Ecto neural progenitor cell (in vitro differentiated cells): ENCODE results near the gene USP15.

Source experiments
- DNase-seq: peaks from one replicate; pipeline ENCODE4 v3.0.0-alpha.2; 2018; ENCODE audit warnings: low spot score

Gene USP15

DNA sequence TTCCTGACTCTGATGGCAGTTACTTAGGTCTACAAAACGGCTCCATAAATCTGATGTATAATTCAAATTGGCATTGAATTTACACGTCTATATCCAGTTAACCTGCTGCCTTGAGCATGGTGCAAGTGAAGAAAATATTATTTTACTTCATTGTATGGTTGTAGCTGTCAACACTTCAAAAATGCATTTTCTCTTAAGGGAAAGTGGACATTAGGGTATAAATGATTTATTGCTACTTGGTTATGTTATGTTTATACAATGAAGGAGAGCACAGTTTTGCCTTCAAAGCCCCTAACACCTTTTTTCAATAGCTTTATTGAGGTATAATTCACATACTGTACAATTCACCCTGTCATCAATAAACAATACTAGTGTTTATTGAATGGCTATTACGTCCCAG, 2.0 kb upstream of the USP15 start:
- no peak for DNase-seq

DNA sequence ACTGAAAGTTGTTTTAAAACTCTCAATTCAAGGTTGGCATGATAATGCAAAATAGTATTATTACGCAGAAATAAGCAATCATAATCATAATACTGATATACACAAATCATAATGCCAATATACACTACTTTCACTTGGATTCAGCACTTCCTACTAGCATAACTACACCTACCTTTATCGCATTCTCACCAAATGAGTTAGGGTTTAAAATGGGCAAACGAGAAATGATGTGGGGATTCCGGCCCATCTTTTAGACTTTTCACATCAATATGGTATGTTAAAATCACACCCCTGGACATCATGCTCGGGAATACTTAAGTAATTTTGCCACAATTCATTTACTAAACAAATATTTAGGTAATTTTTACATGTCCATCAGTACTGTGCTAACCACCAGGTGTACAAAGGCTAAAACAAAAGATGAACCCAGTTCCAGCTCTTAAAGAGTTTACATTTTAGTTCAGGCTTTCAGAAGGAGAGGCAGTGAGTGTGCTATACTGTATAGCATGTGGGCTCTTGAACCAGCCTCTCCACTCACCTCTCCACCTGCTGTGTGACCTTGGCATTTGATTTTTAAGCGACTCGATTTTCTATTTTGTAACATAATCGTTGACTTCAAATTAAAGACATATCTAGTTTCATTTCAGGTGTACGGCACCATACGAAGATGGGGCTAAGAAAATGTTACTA, 1.1 kb upstream of the USP15 start:
- no peak for DNase-seq

DNA sequence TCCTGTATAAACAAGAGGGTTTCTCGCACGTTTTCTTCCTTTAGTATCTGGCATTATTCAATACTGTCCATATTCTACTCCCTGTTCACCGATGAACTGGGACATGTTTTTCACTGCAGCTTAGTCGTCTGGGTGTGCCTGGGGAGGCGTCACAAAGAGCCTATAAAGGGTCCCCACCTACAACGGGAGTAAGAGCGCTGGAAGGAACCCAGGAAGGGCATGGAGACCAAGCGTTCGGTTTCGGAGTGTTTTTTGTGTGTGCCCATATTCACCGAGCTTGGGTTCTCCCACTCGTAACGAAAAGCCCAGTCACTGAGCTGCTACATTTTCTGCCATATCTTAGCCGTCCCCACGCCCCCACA, 592 bp upstream of the USP15 start:
- no peak for DNase-seq

DNA sequence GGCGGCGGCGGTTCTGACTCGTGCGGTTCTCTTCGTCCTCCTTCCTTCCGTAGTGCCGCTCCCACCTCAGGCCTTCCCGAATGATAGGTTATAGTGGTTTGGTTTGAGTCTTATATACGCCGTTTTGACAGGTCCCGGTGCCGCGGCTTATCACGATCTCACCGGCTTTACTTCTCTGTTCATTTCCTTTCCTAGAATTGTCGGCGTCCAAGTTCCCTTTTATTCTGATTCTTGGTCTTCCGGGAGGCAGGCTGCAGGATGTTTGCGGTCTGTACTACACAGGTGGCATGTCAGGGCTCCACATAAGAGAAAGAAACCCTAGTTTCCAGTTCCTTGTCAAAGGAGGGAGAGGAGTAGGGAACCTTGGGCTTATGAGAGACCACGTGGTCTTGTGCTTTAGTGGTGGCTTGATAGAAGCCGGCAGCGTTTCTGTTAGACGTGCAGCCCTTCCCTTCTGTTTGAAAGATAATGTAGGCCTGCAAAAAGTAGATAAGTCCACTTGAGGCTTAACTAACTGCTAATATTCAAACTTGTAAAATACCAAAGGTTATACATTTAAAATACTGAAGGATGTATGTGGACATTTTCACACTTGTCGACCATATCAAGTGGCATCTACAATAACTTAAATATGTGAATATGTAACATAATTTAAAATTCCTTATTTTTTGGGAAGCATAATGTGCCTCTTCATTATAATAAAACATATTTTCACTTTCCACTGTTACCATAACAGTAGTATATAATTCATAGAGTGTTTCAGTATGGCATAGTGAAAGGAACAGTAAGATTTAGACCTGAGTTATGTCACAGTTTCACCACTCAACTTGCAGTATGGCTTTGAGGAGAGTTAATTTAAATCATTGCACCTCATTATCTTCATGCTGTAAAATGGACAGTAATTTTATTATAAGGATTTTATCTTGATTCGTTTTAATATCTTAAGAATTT, 804 bp downstream of the USP15 start:
- DNase-seq = no peak

DNA sequence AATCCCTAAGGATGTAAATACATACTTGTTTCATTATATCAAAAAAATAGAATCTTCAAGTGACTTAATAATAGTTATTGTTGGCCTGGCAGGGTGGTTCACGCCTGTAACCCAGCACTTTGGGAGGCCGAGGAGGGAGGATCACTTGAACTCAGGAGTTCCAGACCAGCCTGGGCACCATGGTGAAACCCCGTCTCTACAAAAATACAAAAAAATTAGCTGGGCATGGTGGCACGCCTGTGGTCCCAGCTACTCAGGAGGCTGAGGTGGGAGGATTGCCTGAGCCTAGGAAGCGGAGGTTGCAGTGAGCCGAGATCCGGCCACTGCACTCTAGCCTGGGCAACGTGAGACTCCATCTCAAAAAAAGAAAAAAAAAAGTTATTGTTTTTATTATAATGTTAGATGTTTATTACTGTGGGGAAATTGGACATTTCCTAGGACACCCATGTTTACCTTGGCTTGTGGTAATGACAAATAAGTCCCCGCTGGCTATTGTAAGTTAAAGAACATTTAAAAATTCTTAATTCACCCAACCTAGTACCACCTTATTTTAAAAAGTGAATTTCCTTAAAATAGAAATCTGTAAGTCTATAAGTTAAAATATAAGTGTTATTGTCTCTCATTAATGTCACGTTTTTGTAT, 1.8 kb downstream of the USP15 start:
- no peak for DNase-seq

DNA sequence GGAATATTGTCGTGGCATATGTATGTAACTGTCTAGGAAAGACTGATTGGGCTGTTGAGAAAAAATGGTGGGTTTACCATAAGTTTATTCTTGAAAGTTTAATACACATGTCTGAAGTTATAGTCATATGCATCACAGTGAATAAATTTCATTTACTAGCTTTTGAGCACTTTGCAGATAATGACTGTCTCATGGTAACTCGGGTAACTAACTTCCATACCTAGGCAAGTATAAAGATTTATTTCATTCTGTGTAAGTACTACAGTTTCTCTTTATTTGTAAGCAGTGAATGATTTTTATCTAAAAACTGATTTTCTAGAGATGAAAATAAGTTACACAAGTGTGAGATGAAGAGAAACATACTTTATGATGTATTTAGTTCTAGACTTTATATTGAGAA, 3.0 kb downstream of the USP15 start:
- no peak for DNase-seq

DNA sequence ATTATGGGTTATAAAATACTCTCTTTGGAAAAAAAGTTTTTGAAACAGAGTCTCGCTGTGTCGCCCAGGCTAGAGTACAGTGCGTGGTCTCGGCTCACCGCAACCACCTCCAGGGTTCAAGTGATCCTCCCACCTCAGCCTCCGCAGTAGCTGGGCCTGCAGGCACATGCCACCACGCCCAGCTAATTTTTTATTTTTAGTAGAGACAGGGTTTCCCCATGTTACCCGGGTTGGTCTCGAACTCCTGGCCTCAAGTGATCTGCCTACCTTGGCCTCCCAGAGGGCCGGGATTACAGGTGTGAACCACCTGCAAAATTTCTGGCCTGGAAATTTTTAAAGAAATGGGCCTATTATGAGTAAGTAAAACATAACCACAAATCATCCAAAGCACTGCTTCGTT, 3.8 kb downstream of the USP15 start:
- DNase-seq = no peak

DNA sequence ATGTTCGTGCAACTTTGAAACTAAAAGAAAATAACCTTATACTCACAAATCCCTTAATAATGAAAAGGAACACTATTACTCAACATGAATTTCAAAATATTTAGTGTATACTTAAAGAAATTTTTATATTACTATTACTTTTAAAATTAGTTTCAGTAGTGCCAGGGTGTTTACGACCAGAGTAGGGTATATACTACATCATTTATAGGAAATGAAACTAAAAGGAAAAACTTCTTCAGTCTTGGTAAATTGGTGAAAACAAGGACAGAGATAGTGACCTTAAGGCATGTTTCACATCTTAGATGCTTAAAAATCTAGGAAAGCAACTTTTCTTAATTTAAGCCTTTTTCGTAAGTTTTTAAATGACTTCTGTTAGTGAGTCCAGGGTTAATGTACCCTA, 4.5 kb downstream of the USP15 start:
- no peak for DNase-seq

DNA sequence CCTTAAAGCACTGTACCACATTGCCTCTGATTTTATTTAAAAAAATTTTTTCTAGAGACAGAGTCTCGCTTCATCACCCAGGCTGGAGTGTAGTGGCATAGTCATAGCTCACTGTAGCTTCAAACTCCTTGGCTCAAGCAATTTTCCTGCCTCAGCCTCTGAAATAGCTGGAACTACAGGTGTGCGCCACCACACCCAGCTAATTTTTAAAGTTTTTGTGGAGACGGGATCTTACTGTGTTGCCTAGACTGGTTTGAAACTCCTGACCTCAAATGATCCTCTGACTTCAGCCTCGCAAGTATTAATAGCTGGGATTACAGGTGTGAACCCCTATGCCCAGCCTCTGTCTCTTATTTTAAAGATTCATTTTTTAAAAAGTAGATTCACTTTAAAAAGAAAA, 5.3 kb downstream of the USP15 start:
- DNase-seq = no peak

DNA sequence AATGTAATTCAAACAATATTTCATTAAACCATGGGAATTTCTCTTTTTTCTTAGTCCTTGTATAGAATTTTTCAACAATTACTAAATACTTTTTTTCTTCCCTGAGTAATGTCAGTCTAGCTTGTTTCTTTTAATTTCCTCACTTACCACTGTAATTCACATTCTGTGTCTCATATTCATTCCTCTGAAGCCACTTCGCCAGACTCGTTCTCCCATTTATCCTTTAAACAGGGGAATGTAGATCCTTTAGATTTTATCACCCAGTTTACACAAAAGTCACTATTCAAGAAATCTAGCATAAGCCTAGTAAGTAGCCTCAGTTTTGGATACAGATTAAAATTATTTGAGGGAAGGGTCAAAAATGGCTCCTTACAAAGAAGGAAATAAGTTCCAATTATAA, 6.8 kb downstream of the USP15 start:
- no peak for DNase-seq

DNA sequence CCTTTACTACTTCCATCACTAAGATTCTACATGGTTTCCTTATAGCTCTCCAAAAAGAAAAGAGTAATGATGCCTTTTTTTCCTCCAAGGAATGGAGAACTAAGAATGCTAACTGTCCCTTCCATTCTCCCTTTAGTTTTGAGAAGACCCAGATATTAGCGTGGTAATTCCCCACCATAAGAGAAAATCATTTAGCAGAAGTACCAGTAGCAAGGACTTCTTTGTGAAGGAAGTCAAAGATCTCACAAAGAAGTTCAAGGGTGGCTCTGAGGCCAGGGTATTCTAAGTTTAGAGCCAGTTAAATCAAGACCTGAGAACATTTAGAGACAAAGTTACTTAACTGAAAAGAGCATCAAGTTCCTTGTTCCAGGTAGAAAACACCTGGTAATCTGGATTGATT, 7.3 kb downstream of the USP15 start:
- no peak for DNase-seq

DNA sequence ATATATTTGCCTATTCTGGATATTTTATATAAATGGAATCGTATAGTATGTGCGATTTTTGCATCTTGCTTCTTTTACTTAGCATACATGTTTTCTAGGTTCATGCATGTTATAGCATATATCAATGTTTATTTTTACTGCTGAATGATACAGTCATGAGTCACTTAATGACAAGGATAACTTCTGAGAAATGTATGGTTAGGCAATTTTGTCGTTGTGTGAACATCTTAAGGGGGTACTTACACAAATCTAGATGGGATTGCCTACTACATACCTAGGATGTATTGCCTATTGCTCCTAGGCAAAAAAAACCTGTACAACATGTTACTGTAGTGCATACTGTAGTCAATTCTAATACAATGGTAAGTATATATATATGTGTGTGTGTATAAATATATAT, 8.8 kb downstream of the USP15 start:
- no peak for DNase-seq

DNA sequence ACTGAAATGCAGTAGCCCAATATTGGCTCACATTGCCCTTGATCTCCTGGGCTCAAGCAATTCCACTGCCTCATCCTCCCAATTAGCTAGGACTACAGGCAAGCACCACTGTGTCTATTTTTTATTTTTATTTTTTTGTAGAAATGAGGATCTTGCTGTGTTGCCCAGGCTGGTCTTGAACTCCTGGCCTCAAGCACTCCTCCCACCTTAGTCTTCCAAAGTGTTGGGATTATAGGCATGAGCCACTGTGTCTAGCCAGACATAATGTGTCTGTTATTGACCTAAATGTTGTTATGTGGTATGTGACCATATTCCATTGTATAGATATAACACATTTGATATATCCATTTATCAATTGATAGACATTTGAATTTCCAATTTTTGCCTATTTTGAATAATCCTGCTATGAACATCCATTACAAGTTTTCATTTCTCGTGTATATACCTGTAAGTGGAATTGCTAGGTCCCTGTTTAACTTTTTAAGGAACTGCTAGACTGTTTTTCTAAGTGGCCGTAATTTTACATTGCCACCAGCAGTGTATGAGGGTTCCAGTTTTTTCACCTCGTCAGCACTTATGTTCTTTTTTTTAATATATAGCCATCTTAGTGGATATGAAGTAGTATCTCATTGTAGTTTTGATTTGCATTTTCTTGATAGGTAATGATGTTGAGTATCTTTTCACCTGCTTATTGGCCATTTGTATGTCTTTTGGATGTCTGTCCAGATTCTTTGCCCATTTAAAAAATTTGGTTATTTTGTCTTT, 9.4 kb downstream of the USP15 start:
- no peak for DNase-seq

DNA sequence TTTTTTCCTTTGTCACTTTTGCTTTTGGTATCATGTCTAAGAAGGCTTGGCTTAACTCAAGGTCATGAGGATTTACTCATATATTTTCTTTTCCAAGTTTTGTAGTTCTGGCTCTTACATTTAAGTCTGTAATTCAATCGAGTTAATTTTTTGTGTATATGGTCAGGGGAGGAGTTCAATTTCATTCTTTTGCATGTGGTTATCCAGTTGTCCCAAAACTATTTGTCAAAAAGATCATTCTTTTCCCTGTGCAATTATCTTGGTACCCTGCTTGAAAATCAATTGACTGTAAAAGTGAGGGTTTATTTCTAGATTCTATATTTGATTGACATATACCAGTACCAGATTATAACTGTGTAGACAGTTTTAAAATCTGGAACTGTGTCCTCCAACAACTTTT, 10.2 kb downstream of the USP15 start:
- no peak for DNase-seq

DNA sequence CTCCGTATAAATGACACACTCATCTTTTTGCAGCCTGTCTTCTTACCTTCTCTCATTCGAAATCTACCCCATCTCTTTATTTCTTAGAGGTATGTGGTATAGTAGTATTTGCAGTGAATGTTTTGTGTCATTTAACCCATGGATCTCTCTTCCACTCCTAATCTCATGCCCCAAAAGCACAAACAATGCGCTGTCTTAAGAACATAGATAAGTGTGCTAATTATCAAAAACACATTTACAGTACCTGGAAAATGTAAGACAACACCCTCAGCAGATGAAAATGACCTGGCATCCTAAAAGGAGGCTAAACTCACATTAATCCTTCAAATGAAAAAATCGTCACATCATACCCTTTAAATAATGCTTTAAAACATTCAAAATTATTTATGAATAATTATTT, 10.7 kb downstream of the USP15 start:
- no peak for DNase-seq

DNA sequence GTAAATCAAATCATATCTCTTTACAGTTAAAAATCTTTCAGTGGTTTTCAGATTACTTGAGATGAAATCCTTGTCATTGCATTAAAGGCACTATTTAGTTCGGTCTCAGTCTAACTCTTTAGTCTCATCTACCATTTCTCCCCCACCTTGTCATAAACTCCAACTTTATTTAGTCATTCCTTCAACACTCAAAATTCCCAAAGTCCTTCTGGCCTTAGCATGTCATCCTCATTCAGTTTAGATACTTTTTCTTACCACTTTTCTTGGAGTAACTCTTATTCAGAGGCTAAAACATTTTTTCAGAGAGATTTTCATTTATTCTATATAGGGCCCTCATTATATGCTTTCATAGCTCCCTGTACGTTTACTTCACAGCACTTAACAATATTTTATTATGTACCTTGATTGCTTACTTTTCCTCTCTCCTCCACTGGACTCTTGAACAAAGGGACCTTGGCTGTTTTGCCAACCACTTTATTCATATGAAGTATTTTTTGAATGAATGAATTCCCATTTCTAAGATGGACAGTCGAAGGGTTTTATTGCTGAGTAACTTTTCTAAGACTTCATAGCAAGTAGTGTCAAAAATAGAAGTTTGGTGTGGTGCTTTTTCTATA, 12.8 kb downstream of the USP15 start:
- no peak for DNase-seq

DNA sequence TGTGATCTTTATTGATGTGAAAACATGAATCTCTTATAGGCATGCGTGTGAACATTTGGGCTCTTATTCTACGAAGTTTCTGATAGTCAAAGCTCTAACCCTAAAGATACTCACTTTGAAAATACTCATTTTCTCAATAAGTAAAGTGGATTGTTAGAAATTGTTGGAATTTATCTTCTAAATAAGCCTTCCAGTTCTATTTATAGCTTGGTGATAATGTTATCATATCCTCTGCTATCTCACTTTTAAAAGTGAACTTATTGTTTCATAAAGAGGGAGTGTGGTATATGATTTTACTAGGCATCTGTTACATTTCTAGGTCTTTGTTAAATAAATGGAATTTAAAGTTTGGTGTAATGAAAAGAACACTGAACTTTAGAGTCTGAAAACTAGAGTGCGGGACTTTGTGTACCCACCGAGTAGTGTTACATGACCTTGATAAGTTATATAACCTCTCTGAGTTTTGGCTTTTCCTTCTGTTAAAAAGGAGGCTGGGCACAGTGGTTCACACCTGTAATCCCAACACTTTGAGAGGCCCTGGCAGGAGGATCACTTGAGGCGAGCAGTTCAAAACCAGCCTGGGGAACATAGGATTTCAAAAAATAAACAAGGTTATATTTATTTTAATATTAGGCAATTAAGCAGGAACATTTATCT, 13.6 kb downstream of the USP15 start:
- DNase-seq = no peak

DNA sequence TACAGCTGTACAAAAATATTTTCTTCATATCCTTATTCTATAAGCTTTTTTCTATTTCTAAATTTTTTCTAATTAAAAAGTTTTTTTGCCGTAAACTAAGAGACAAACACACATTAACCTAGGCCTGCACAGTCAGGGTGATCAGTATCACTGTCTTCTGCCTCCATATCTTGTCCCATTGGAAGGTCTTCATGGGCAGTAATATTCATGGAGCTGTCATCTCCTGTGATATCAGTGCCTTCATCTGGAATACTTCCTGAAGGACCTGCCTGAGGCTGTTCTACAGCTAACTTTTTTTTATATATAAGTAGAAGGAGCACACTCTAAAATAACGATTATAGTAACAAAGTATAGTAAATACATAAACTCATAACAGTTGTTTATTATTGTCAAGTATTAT, 17.8 kb downstream of the USP15 start:
- DNase-seq = no peak

DNA sequence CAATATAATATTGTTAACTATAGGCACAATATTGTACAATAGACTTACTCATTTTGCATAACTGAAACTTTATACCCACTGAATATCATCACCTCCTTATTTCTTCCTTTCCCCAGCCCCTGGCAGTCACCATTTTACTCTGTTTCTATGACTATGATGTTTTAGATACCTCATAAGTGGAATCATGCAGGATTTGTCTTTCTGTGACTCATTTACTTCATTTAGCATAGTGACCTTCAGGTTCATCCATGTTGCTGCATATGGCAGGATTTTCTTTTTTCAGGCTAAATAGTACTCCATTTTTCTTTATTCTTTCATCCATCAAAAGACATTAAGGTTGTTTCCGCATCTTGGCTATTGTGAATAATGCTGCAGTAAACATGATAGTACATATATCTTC, 18.9 kb downstream of the USP15 start:
- DNase-seq = no peak

DNA sequence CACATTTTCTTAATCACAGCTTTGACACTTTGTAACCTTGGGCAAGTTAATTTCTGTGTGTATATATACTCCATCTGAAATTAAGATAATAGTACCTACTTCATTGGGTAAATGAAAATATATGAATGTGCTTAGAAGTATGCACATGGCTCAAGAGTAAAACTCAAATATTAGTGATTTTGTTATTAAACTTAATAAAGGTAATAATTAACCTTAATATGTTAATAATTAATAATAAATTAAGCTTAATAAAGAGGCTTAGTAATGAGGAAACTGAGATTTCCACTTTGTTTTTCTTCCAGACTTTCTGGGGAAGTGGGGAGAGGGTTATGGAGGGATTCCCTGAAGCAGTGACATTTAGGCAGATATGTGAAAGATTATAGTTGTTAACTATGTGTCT, 19.8 kb downstream of the USP15 start:
- no peak for DNase-seq

DNA sequence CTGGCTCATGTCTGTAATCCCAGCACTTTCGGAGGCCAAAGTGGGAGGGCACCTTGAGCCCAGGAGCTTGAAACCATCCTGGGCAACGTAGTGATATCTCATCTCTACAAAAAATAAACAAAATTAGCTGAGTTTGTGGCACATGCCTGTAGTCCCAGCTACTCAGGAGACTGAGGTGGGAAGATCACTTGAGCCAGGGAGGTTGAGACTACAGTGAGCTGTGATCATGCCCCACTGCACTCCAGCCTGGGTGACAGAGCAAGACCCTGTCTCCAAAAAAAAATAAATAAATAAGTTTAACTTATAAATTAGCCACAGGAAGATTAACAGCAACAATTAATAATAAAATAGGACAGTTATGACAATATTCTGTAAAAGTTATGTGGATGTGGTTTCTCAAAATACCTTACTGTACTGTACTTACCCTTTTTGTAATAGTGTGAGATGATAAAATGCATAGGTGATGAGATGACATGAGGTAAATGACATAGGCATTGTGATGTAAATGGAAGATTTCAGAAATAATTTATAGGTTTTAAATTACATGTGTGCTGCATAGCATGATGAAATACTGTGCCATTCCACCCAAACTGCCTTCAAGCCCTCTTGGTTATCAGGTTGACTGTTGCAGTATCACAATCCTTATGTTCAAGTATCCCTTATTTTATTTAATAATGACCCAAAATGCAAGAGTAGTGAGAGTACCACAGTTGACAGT, 22.0 kb downstream of the USP15 start:
- DNase-seq = no peak
